Effector memory CD4-positive, alpha-beta T cell (primary cell): ENCODE data around the gene SOX1.

Experiments used
- DNase-seq, 3 donors: peaks; one replicate each; pipeline ENCODE4 v3.0.0-alpha.2; 2020
- H3K27ac ChIP-seq: 2 replicates; pipeline ENCODE4 v1.7.0; 2013; ENCODE audit warnings: mild to moderate bottlenecking, low read length, moderate library complexity; ENCODE audit not compliant: insufficient read depth, poor library complexity, severe bottlenecking
- H3K27me3 ChIP-seq: replicated peaks from 2 replicates; pipeline ENCODE4 v1.7.0; 2013; ENCODE audit warnings: mild to moderate bottlenecking, low read length; ENCODE audit not compliant: insufficient read depth, control insufficient read depth, poor library complexity, severe bottlenecking
- H3K36me3 ChIP-seq: 2 replicates; pipeline ENCODE4 v1.7.0; 2013; ENCODE audit warnings: mild to moderate bottlenecking, low read length, moderate library complexity; ENCODE audit not compliant: control insufficient read depth, insufficient read depth
- H3K4me1 ChIP-seq: 2 replicates; pipeline ENCODE4 v1.7.0; 2013; ENCODE audit warnings: low read length, mild to moderate bottlenecking; ENCODE audit not compliant: control insufficient read depth, insufficient read depth, poor library complexity, severe bottlenecking
- H3K4me3 ChIP-seq: 2 replicates; pipeline ENCODE4 v1.7.0; 2013; ENCODE audit warnings: low read length, low read depth, mild to moderate bottlenecking; ENCODE audit not compliant: insufficient read depth, poor library complexity, severe bottlenecking
- H3K9me3 ChIP-seq: 2 replicates; pipeline ENCODE4 v1.7.0; 2013; ENCODE audit warnings: mild to moderate bottlenecking, low read length, moderate library complexity; ENCODE audit not compliant: control insufficient read depth
- total RNA-seq, 3 donors: gene quantifications; one replicate each; lab custom pipeline; 2026; lab: John Stamatoyannopoulos, UW

Gene SOX1
- 0 reads per million in 3 donors for total RNA-seq

GRCh38 chr13:112067116-112067741, at the start of gene SOX1:
TSS of gene SOX1 (plus strand) at chr13:112067149. CDS start at chr13:112067659, 510 bp downstream.
- no peak for DNase-seq
- H3K9me3 ChIP-seq = peaks cover 2% of the 10 kb centered on the region
- no peak within 1 kb of the TSS for H3K27ac ChIP-seq
- no peaks in the 10 kb centered on the region for H3K36me3 ChIP-seq
- H3K4me1 ChIP-seq = peaks cover 2% of the 10 kb centered on the region
- peak within 1 kb of the TSS; percentile 19 for H3K4me3 ChIP-seq
- H3K27me3 ChIP-seq = peaks cover 44% of the 10 kb centered on the region

DNA sequence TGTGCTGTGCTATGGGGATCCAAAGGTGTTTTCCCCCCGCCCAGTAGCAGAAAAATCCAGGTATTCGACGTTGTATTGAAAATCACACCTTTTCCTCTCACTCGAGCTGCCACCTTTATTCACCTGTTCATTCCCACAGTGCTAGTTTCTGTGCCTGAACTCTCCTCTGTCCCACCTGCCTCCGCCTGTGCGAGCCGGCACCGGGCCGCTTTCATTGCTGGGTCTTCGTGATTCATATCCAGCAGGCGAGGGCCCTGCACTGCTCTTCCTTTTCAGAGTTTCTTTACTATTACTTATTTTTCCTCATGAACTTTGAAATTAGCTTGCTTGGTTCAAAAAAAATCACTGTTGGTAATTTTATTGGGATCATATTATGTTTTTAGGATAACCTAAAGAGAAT, 42.4 kb upstream of the SOX1 start:
- no peaks in the 10 kb centered on the region for H3K36me3 ChIP-seq
- no peak overlapping the region for H3K4me3 ChIP-seq
- no peaks in the 10 kb centered on the region for H3K27me3 ChIP-seq
- H3K4me1 ChIP-seq = no peaks in the 10 kb centered on the region
- H3K27ac ChIP-seq = no peak overlapping the region
- H3K9me3 ChIP-seq = no peaks in the 10 kb centered on the region
- no peak for DNase-seq

DNA sequence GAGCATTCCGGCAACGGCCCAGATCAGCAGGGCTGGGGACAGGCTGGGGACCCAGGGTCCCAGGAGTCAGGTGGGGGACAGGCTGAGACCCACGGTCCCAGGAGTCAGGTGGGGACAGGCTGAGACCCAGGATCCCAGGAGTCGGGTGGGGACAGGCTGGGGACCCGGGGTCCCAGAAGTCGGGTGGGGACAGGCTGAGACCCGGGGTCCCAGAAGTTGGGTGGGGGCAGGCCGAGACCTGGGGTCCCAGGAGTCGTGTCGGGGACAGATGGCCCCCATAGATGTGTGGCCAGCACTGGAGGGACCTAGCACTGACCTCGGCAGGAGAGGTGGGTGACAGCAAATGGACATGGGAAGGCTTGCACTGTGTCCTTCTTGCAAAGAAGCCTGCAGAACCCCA, 39.7 kb upstream of the SOX1 start:
- Histone ChIP-seq H3K9me3 (no peaks in the 10 kb centered on the region), H3K4me1 (no peaks in the 10 kb centered on the region), H3K36me3 (no peaks in the 10 kb centered on the region), H3K27me3 (no peaks in the 10 kb centered on the region), H3K27ac (no peak overlapping the region), H3K4me3 (no peak overlapping the region)
- DNase-seq = no peak

GRCh38 chr13:112028481-112028880, 38.5 kb upstream of the SOX1 start:
- H3K4me1 ChIP-seq = no peaks in the 10 kb centered on the region
- no peak for DNase-seq
- no peaks in the 10 kb centered on the region for H3K36me3 ChIP-seq
- no peak overlapping the region for H3K27ac ChIP-seq
- no peaks in the 10 kb centered on the region for H3K9me3 ChIP-seq
- H3K27me3 ChIP-seq = no peaks in the 10 kb centered on the region
- H3K4me3 ChIP-seq = no peak overlapping the region

DNA sequence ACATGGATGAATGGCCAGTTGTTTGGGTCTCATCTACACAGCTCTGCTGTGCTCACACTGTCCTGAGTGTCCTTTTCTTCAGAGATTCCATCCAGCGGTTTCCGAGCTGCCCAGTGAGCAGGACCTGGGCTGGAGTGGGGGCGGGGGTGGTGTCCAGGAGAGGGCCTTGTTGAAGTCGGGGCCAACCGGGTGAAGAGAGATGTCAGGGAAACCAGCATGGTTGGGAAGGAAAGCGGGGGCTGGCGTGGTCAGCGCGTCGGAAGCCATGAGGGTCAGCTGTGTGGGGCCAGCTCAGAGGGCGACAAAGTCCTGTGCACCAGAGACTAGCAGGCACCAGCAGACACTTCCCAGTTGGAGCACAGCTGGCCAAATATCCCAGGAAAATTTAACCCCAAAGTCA, 37.8 kb upstream of the SOX1 start:
- DNase-seq = no peak

DNA sequence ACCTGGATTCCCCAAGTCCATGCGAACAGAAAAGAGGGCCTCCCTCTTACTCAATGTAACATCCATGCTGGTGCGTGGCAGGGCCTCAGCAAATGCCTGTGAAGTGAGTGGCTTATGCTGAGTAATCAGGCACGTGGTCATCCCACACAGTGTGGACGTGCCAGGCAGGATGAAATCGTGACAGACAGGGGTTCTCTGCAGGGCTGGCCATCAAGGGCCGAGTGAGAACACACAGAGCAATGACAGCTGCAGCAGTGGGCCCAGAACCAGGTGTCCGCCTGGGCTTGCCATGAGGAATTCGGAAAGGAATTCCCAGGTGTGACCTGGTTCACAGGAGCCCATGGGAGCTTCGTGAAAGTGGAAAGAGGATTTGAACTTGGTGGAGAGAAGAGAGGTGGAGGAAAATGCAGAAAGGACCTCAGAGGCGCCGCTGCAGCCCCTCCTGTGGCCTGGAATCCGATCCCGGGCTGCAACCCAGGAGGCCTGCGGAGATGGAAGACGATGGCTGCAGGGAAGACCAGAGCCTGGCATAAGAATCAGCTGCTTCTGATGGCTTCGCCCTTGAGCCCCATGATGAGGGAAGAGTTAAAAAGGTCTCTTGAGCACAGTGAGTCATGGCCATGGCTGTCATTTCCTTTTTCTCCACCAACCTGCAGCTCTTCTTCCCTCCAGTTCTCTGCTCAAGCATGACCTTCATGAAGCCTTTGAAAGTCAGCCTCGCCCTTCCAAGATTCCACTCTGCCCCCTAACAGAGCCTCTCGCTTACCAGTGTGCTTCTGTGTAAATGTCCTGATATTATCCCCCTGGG, 34.6 kb upstream of the SOX1 start:
- no peaks in the 10 kb centered on the region for H3K9me3 ChIP-seq
- H3K4me3 ChIP-seq = no peak overlapping the region
- no peak for DNase-seq
- no peaks in the 10 kb centered on the region for H3K4me1 ChIP-seq
- H3K27me3 ChIP-seq = no peaks in the 10 kb centered on the region
- no peak overlapping the region for H3K27ac ChIP-seq
- no peaks in the 10 kb centered on the region for H3K36me3 ChIP-seq

More for the DNA sequence above, 37.8 kb upstream of the SOX1 start:
- Histone ChIP-seq H3K27ac (no peak overlapping the region), H3K27me3 (no peaks in the 10 kb centered on the region), H3K4me1 (no peaks in the 10 kb centered on the region), H3K36me3 (no peaks in the 10 kb centered on the region), H3K9me3 (no peaks in the 10 kb centered on the region), H3K4me3 (no peak overlapping the region)

DNA sequence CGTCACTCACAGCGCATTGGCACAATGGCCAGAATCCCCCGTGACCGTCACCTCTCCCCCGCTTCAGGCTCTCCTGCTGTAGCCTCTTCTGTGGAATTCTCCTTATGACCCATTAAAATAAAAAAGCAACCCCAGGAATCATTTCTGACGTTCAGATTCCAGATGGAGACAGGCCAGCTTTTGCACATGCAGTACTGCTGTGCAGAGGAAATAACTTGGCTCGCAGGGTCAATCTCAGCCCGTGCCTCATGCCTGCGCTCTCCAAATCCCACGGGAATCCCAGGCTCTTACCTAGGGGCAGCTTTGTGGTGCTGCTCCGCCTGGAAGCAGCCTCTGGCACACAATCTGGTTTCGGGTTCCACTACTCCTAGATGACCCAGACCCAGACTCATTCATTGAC, 32.7 kb upstream of the SOX1 start:
- no peaks in the 10 kb centered on the region for H3K36me3 ChIP-seq
- no peak overlapping the region for H3K4me3 ChIP-seq
- no peaks in the 10 kb centered on the region for H3K27me3 ChIP-seq
- no peak for DNase-seq
- H3K9me3 ChIP-seq = no peaks in the 10 kb centered on the region
- no peak overlapping the region for H3K27ac ChIP-seq
- no peaks in the 10 kb centered on the region for H3K4me1 ChIP-seq

DNA sequence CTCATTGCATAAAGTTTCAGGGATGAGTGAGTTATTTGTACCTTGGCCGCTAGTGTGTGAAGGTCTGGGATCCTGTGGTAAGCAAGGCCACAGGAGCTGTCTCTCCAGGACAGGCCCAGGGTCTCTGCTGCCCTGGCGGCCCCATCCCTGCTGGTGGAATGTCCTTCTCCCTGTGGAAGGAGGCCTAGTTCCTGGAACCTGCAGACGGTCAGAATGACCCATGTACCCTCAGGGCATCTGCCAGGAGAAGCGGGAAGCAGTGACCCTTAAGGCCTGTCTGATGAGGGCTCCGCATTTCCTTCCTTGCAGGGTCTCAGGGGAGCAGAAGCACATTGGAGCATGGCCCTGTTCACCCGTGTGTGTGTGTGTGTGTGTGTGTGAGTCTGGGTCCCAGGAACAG, 32.1 kb upstream of the SOX1 start:
- no peaks in the 10 kb centered on the region for H3K27me3 ChIP-seq
- H3K4me1 ChIP-seq = no peaks in the 10 kb centered on the region
- no peak overlapping the region for H3K4me3 ChIP-seq
- no peaks in the 10 kb centered on the region for H3K36me3 ChIP-seq
- no peak for DNase-seq
- no peaks in the 10 kb centered on the region for H3K9me3 ChIP-seq
- H3K27ac ChIP-seq = no peak overlapping the region

DNA sequence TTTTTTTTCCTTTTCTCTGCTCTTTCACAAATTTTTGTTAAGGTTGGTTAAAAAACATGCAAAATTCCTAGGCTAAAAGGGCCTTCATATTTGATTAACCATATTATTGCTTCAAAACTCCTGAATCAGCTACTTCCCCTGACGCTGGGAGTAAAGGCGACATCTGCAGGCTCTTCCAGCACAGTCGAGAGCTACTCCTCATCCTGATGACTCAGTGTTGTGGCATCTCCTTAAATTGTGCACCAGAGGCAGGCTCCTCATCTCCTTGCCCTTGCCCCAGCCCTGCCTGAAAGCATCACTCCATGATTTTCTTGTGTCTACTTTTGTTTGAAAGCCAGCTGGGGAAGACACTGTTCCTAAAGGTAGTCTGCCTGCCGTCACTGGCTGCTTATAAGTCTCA, 24.5 kb upstream of the SOX1 start:
- Histone ChIP-seq H3K4me3 (no peak overlapping the region), H3K27ac (no peak overlapping the region), H3K9me3 (no peaks in the 10 kb centered on the region), H3K4me1 (no peaks in the 10 kb centered on the region), H3K36me3 (no peaks in the 10 kb centered on the region), H3K27me3 (no peaks in the 10 kb centered on the region)
- DNase-seq = no peak

- Histone ChIP-seq H3K4me1 (no peaks in the 10 kb centered on the region), H3K27ac (no peak overlapping the region), H3K36me3 (no peaks in the 10 kb centered on the region), H3K4me3 (no peak overlapping the region), H3K27me3 (peaks cover 37% of the 10 kb centered on the region), H3K9me3 (no peaks in the 10 kb centered on the region)
- no peak for DNase-seq
These were observed 14.7 kb upstream of the SOX1 start for GRCh38 chr13:112052213-112052612.
